Epithelial cell of alveolus of lung (primary cell): ENCODE measurements around the gene C18orf63. TPM values are rescaled to one million over a fixed set of nuclear protein-coding genes. Genes with fewer than 3 reads are reported as not detected.

Source experiments
- total RNA-seq: library from RNA; depleted of rRNA; stranded (reverse); fragments of >200 nt; gene quantifications from 2 replicates; pipeline ENCODE4 v1.2.1, GENCODE V29; 2015

C18orf63 gene
- not detected in 2 replicates for total RNA-seq

GRCh38 chr18:74315464-74316256 is at the start of gene C18orf63:
TSS of gene C18orf63 (plus strand) at chr18:74315839. CDS start at chr18:74317866, 2,027 bp downstream.

GRCh38 chr18:74291771-74292540 is 23.7 kb upstream of the C18orf63 start, which contains the start of gene CYB5A:
TSS of gene CYB5A (minus strand) at chr18:74291963. CDS start at chr18:74291875, 88 bp downstream.

Other genes starting within 250 kb of the C18orf63 start
- gene FBXO15, start 168.0 kb upstream of the C18orf63 start, total RNA-seq, result 0.91 TPM in 1 of 2 replicates, not detected in the other
- 19.0 and 23.6 TPM in 2 replicates for gene TIMM21, start 167.3 kb upstream of the C18orf63 start, total RNA-seq
- gene CYB5A, start 23.9 kb upstream of the C18orf63 start, total RNA-seq, result 80.4 and 161 TPM in 2 replicates
- not detected in 2 replicates for gene DIPK1C, start 141.5 kb downstream of the C18orf63 start, total RNA-seq
- 31.1 and 58.6 TPM in 2 replicates for gene CNDP2, start 180.5 kb downstream of the C18orf63 start, total RNA-seq
- not detected in 2 replicates for gene CNDP1, start 218.7 kb downstream of the C18orf63 start, total RNA-seq